Stimulated activated CD4-positive, alpha-beta T cell treated with anti-CD3 and anti-CD28 coated beads, Interleukin-4, amount 100 ng/mL, for 24 hours (primary cell): Measurements from ENCODE around the gene TBCD.

Source experiments
- DNase-seq: peaks from one replicate; pipeline ENCODE4 v3.0.0-alpha.2; 2020

The TBCD gene

GRCh38 chr17:82889496-82890338 is 137.9 kb downstream of the TBCD start:
- no peak for DNase-seq

- DNase-seq = no peak
Measured at GRCh38 chr17:82890339-82890730, 138.5 kb downstream of the TBCD start.

- DNase-seq = no peak
Measured at GRCh38 chr17:82890926-82891678, 139.2 kb downstream of the TBCD start.

- DNase-seq = no peak
Measured at GRCh38 chr17:82891911-82892310, 140.0 kb downstream of the TBCD start.

GRCh38 chr17:82892899-82893565 is 141.2 kb downstream of the TBCD start:
- DNase-seq = peak; percentile 56

- DNase-seq = no peak
Measured at GRCh38 chr17:82893779-82894178, 141.9 kb downstream of the TBCD start.

- no peak for DNase-seq
Measured at GRCh38 chr17:82894389-82894788, 142.5 kb downstream of the TBCD start.

GRCh38 chr17:82895087-82895486 is 143.2 kb downstream of the TBCD start:
- no peak for DNase-seq

- DNase-seq = no peak
Measured at GRCh38 chr17:82896071-82897000, 144.5 kb downstream of the TBCD start.

GRCh38 chr17:82897514-82898249 is 145.8 kb downstream of the TBCD start:
- DNase-seq = no peak

GRCh38 chr17:82898976-82899514 is 147.2 kb downstream of the TBCD start:
- no peak for DNase-seq

GRCh38 chr17:82899941-82900340 is 148.1 kb downstream of the TBCD start:
- DNase-seq = no peak

- no peak for DNase-seq
Measured at GRCh38 chr17:82900741-82901140, 148.9 kb downstream of the TBCD start.

- DNase-seq = no peak
Measured at GRCh38 chr17:82901356-82901755, 149.5 kb downstream of the TBCD start.

GRCh38 chr17:82901856-82902255 is 150.0 kb downstream of the TBCD start:
- no peak for DNase-seq

GRCh38 chr17:82902972-82903874 is 151.4 kb downstream of the TBCD start:
- DNase-seq = no peak

GRCh38 chr17:82905130-82905529 is 153.3 kb downstream of the TBCD start:
- no peak for DNase-seq

GRCh38 chr17:82907797-82908542 is 156.1 kb downstream of the TBCD start:
- no peak for DNase-seq

GRCh38 chr17:82908543-82909160 is 156.8 kb downstream of the TBCD start:
- DNase-seq = no peak
